ENCODE results near the gene RAB11FIP5.

The RAB11FIP5 gene, protein sequence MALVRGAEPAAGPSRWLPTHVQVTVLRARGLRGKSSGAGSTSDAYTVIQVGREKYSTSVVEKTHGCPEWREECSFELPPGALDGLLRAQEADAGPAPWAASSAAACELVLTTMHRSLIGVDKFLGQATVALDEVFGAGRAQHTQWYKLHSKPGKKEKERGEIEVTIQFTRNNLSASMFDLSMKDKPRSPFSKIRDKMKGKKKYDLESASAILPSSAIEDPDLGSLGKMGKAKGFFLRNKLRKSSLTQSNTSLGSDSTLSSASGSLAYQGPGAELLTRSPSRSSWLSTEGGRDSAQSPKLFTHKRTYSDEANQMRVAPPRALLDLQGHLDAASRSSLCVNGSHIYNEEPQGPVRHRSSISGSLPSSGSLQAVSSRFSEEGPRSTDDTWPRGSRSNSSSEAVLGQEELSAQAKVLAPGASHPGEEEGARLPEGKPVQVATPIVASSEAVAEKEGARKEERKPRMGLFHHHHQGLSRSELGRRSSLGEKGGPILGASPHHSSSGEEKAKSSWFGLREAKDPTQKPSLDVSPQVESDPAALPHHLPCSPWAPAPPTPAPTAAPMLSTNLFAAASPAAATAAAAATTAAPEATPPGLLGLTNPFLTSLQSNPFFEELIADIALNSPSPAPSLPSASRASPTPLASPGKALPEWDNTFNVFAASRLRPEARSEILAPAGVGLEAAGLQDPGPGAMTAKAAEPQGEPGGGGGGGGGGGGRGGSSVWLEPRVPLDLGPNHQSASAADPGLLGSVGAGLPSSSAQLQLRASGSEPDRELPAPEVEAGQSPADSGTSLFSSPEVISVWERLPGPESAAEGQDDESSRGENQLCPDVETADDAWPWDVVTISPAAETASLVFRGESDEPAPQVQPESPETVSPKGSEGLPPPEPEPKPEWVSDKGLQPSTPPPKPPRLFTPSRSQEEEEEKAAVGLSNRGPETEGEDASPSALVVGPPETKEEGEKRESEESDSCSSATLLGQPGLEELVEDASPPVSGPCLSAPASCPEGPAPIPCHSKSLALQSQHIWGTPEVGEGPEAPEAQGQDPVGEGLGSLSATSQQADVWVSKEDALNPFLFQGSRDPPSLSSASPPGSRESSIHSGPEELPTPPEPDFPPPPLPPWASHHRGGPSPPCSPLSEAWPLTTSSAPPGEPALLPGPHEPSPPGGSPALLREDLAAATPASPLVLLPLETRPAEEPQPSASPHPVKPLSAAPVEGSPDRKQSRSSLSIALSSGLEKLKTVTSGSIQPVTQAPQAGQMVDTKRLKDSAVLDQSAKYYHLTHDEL (N-terminal part only)

DNA sequence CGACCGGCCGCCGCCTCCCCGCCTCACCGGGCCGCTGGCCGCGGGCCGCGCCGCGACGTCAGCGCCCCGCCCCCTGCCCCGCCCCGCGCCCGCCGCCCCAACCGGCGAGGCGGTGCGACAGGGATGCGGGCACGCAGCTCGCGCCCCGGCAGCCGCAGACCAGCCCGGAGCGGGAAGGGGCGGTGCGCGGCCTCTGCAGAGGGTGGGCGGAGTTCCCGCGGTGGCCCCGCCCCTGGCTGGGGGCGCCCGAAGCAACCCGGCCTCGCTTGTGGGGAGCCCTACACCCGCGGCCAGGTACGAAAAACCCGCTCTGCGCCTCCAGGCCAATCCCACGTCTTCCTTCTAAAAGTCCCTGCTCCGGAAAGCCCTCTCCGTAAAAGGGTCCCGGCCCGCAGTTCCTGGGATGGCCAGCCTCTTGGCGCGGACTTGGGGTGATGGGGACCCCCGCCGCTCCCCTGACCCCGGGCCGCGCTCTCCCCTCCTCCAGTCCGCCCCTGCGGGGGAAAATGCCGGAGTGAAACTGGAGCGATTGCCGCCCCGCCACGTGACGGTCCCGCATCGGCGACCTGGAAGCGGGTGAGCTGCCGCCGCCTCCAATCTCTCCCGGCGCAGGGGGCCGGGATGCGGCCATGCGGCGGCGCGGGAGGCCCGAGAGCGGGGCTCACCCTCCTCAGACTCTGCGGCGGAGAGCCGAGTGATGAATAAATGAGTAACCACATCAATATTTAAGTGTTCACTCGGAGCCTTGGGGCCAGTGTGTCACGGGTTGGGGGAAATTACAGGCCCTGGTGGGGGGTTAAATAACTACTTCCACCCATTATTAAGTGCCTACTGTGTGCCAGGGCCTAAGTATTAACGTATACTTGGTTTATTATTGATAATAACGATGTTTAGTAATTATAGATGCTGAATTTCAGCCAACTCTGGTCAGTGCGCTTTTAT lies at the start of gene RAB11FIP5:
Gene RAB11FIP5, minus strand, starts transcription at position 36 of the 942 bp plus-strand sequence. CDS start 171 bp downstream, outside the sequence.
- Histone ChIP-seq H3K9me3 (ENCODE audit: insufficient read depth, low read depth, low read length) (no peaks in the 10 kb centered on the region; the same call in 1 of the 2 replicates), H3K9ac (ENCODE audit: low read depth, low read length) (peak within 1 kb of the TSS; percentile 65; the same call in 1 of the 2 replicates), H3K27ac (ENCODE audit: low read length) (no peak within 1 kb of the TSS), H3K4me1 (ENCODE audit: insufficient read depth, low read length) (peaks cover 17% of the 10 kb centered on the region), H3K36me3 (ENCODE audit: insufficient read depth, low read depth, low read length) (no peaks in the 10 kb centered on the region), H3K4me3 (ENCODE audit: low read length) (peak within 1 kb of the TSS; percentile 88), H3K27me3 (ENCODE audit: insufficient read depth, low read length) (peaks cover 58% of the 10 kb centered on the region)

DNA sequence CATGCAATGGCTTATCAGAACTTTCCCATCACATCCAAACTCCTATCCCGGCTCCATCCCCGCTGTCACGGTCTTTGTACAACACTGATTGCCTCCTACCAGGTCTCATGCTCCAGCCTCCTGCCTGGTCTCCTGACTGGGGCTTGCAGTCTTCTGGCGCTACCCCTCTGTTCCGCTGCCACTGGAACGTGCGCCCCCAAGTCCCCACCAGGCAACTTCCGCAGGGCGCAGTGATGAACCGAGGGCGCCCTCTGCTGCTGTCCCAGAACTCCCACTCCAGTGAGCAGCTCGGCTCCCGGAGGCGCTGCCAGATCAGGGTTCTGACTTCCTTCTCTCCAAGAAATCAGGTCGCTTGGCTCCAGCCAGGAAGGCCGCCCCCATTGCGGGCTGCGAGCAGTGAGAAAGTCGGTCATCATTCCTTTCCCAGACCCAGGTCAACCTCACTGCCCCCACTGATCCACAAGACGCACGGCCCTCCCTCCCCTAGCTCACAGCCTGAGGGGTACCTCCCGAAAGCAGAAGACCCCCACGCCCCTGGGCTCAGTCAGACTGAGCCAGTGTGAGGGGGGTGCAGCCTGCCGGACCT lies 43.9 kb upstream of the RAB11FIP5 start:
- H3K36me3 ChIP-seq (ENCODE audit: insufficient read depth, low read depth, low read length) = no peaks in the 10 kb centered on the region
- no peak overlapping the region for H3K9ac ChIP-seq (ENCODE audit: low read depth, low read length)
- H3K4me1 ChIP-seq (ENCODE audit: insufficient read depth, low read length) = no peaks in the 10 kb centered on the region
- no peaks in the 10 kb centered on the region for H3K9me3 ChIP-seq (ENCODE audit: insufficient read depth, low read depth, low read length)
- no peak overlapping the region for H3K27ac ChIP-seq (ENCODE audit: low read length)
- peak overlapping the region; percentile 44; the same call in 1 of the 2 replicates for H3K4me3 ChIP-seq (ENCODE audit: low read length)
- H3K27me3 ChIP-seq (ENCODE audit: insufficient read depth, low read length) = peaks cover 22% of the 10 kb centered on the region

DNA sequence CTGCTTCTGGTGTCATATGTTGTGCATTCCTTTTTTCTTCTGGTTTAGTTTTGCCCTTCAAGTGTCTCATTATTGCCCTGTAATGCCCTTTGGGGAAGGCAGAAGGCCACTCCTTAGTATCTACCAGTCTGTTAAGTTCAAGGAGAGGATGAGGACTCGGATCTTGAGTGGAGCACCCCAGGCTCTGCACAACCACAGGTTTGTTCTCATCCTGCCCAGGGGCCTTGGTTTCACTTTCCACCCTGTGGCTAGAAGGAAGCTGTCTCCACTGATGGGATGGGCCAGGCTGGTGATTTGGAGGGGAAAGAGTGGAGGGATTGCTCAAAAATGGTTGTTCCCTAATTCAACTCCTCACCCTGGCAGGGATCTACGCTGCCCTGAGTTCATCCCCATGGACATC lies 30.2 kb upstream of the RAB11FIP5 start:
- no peak overlapping the region for H3K27ac ChIP-seq (ENCODE audit: low read length)
- H3K9ac ChIP-seq (ENCODE audit: low read depth, low read length) = no peak overlapping the region
- no peaks in the 10 kb centered on the region for H3K27me3 ChIP-seq (ENCODE audit: insufficient read depth, low read length)
- H3K36me3 ChIP-seq (ENCODE audit: insufficient read depth, low read depth, low read length) = no peaks in the 10 kb centered on the region
- no peak overlapping the region for H3K4me3 ChIP-seq (ENCODE audit: low read length)
- no peaks in the 10 kb centered on the region for H3K4me1 ChIP-seq (ENCODE audit: insufficient read depth, low read length)
- no peaks in the 10 kb centered on the region for H3K9me3 ChIP-seq (ENCODE audit: insufficient read depth, low read depth, low read length)

DNA sequence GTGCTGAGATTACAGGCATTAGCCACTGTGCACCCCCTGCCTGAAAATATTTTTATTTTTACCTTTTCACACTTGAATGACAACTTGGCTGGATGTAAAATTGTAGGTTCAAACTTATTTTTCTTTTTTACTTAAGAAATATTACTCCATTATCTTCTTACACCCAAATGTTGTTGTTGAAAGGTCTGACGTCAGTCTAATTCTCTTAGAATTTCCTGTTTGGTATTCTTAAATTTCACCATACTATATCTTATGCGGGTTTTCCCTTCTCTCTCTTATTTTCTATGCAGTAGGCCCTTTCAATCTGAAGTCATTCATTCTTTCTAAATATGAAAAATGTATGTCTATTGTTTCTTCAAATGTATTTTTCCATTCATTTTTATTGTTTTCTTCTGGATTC lies 29.1 kb upstream of the RAB11FIP5 start:
- Histone ChIP-seq H3K27ac (ENCODE audit: low read length) (no peak overlapping the region), H3K9me3 (ENCODE audit: insufficient read depth, low read depth, low read length) (no peaks in the 10 kb centered on the region), H3K9ac (ENCODE audit: low read depth, low read length) (no peak overlapping the region), H3K36me3 (ENCODE audit: insufficient read depth, low read depth, low read length) (no peaks in the 10 kb centered on the region), H3K4me3 (ENCODE audit: low read length) (no peak overlapping the region), H3K27me3 (ENCODE audit: insufficient read depth, low read length) (no peaks in the 10 kb centered on the region), H3K4me1 (ENCODE audit: insufficient read depth, low read length) (no peaks in the 10 kb centered on the region)

DNA sequence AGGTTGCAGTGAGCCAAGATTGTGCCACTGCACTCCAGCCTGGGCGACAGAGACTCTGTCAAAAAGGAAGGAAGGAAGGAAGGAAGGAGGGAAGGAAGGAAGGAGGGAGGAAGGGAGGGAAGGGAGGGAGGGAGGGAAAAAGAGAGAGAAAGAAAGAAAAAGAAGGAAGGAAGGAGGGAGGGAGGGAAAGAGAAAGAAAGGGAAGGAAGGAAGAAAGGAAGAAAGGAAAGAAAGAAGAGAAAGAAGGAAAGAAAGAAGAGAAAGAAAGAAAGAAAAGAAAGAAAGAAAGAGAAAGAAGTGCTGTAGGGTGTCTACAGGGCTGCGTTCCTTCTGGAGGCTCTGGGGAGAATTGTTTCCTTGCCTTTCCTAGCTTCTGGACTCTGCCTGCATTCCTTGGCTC lies 22.5 kb upstream of the RAB11FIP5 start:
- H3K9ac ChIP-seq (ENCODE audit: low read depth, low read length) = no peak overlapping the region
- no peaks in the 10 kb centered on the region for H3K36me3 ChIP-seq (ENCODE audit: insufficient read depth, low read depth, low read length)
- H3K4me3 ChIP-seq (ENCODE audit: low read length) = no peak overlapping the region
- no peaks in the 10 kb centered on the region for H3K27me3 ChIP-seq (ENCODE audit: insufficient read depth, low read length)
- no peaks in the 10 kb centered on the region for H3K4me1 ChIP-seq (ENCODE audit: insufficient read depth, low read length)
- no peaks in the 10 kb centered on the region for H3K9me3 ChIP-seq (ENCODE audit: insufficient read depth, low read depth, low read length)
- H3K27ac ChIP-seq (ENCODE audit: low read length) = no peak overlapping the region

DNA sequence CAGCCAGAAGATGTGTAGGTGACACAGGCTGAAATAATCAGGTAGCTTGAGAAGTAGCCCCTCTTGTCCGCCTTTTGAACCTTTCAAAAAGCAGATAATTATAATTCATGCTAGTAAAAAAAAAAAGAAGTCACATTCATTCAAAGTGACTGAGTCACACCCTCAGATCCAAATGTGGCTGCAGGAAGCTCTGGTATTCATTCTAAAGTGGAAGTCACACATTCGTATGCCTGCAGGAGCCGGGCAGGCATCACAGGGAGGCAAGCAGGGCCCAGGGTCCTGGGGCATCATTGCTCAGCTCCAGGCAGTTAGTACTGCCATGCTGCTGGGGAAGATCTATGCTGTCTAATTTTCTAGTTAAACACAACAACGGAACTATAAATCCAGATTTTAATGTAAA lies 21.7 kb upstream of the RAB11FIP5 start:
- Histone ChIP-seq H3K9ac (ENCODE audit: low read depth, low read length) (no peak overlapping the region), H3K4me3 (ENCODE audit: low read length) (no peak overlapping the region), H3K36me3 (ENCODE audit: insufficient read depth, low read depth, low read length) (no peaks in the 10 kb centered on the region), H3K27ac (ENCODE audit: low read length) (no peak overlapping the region), H3K9me3 (ENCODE audit: insufficient read depth, low read depth, low read length) (no peaks in the 10 kb centered on the region), H3K4me1 (ENCODE audit: insufficient read depth, low read length) (no peaks in the 10 kb centered on the region), H3K27me3 (ENCODE audit: insufficient read depth, low read length) (no peaks in the 10 kb centered on the region)

DNA sequence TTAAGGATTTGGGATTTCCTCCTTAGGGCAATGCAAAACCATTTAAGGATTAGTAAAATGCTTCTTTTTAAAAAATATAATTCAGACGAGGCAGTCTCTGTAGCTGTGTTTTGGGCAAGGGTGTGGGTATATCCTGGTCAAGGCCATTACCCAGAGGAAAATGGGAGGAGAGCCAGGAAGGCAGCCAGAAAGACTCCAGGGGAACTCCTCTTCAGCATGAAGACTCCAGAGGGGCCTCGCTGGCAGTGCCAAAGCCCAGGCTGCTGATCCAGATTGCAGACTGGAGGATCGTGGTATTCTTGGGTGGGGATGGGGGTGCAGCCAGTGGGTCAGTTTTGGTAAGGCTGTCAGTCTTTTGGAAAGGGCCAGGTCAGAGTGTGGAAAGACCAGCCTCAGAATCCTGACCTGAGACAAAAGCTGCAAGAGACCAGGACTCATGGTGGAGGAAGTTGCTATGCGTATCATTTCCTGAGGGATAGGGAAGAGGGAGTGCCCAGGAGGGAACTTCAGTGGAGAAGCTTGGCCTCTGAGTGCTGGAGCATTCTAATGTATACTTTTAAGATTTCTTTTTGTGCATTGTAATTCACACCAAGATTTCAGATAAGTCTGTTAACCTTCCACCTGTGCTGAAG lies 20.9 kb upstream of the RAB11FIP5 start:
- Histone ChIP-seq H3K9me3 (ENCODE audit: insufficient read depth, low read depth, low read length) (no peaks in the 10 kb centered on the region), H3K27ac (ENCODE audit: low read length) (no peak overlapping the region), H3K4me1 (ENCODE audit: insufficient read depth, low read length) (no peaks in the 10 kb centered on the region), H3K36me3 (ENCODE audit: insufficient read depth, low read depth, low read length) (no peaks in the 10 kb centered on the region), H3K27me3 (ENCODE audit: insufficient read depth, low read length) (no peaks in the 10 kb centered on the region), H3K9ac (ENCODE audit: low read depth, low read length) (no peak overlapping the region), H3K4me3 (ENCODE audit: low read length) (no peak overlapping the region)

DNA sequence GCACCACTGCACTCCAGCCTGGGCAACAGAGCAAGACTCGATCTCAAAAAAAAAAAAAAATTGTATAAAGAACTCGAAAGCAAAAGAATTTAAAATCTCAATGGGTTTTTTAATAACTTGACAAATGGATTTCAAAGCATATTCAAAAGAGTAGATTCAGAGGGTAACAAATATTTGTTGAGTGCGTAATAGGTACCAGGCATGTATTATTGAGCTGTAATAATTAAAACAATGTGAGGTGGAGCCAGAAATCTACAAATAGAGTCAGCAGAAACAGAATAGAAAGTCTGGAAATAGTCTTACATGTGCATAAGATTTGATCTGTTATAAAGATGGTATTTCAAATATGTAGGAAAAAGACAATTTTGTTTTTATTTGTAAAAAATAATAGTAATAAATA lies 19.1 kb upstream of the RAB11FIP5 start:
- no peaks in the 10 kb centered on the region for H3K36me3 ChIP-seq (ENCODE audit: insufficient read depth, low read depth, low read length)
- no peak overlapping the region for H3K27ac ChIP-seq (ENCODE audit: low read length)
- no peak overlapping the region for H3K4me3 ChIP-seq (ENCODE audit: low read length)
- no peak overlapping the region for H3K9ac ChIP-seq (ENCODE audit: low read depth, low read length)
- H3K4me1 ChIP-seq (ENCODE audit: insufficient read depth, low read length) = no peaks in the 10 kb centered on the region
- no peaks in the 10 kb centered on the region for H3K9me3 ChIP-seq (ENCODE audit: insufficient read depth, low read depth, low read length)
- H3K27me3 ChIP-seq (ENCODE audit: insufficient read depth, low read length) = no peaks in the 10 kb centered on the region

DNA sequence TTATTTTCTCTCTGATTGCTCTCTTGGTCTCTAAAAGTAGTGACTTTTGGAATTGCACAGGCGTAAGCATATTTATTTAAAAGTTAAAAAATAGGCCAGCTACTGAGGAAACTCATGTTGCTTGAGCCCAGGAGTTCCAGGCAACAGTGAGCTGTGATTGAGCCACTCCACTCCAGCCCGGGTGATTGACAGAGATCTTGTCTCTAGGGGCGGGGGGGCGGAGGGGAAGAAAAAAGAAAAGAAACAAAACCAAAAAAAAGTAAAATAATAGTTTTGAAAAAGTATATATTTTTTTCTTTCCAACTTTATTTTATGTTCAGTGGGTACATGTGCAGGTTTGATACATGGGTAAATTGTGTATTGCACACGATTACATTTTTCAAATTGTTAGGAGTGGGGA lies 18.0 kb upstream of the RAB11FIP5 start:
- H3K9ac ChIP-seq (ENCODE audit: low read depth, low read length) = no peak overlapping the region
- H3K36me3 ChIP-seq (ENCODE audit: insufficient read depth, low read depth, low read length) = no peaks in the 10 kb centered on the region
- H3K9me3 ChIP-seq (ENCODE audit: insufficient read depth, low read depth, low read length) = no peaks in the 10 kb centered on the region
- H3K27ac ChIP-seq (ENCODE audit: low read length) = no peak overlapping the region
- H3K27me3 ChIP-seq (ENCODE audit: insufficient read depth, low read length) = no peaks in the 10 kb centered on the region
- H3K4me3 ChIP-seq (ENCODE audit: low read length) = no peak overlapping the region
- no peaks in the 10 kb centered on the region for H3K4me1 ChIP-seq (ENCODE audit: insufficient read depth, low read length)

DNA sequence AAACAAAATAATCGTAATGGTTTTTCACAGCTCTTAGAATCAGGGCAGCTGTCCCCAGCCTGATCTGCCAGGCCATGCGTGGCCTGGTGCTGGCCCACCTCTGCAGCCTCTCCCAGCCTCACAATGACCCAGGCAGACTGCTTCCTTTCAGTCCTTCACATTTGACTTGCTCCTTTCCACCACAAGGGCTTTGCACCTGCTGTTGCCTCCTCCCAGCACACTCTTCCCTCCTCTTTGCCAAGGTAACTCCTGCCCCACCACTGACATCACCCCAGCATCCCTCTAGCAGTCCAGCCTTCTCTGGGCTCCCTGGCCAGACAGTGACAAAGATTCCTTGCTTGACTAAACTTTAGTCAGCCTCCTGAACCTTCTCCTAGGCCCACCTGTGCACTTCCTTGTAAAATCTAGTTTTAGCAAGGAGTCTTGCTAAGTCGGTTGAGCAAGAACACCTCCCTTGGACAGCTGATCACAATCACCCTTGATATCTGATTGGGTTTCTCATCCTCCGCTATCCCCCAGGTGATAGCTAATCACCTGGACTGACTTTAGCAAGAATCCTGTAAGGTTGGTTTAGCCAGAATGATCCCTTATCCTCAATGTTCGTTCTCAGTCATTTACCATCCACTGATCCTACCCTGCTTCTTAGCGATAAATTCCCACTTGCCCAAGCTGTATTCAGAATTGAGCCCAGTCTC lies 16.2 kb upstream of the RAB11FIP5 start:
- H3K4me1 ChIP-seq (ENCODE audit: insufficient read depth, low read length) = no peaks in the 10 kb centered on the region
- no peak overlapping the region for H3K27ac ChIP-seq (ENCODE audit: low read length)
- no peak overlapping the region for H3K4me3 ChIP-seq (ENCODE audit: low read length)
- no peak overlapping the region for H3K9ac ChIP-seq (ENCODE audit: low read depth, low read length)
- H3K27me3 ChIP-seq (ENCODE audit: insufficient read depth, low read length) = no peaks in the 10 kb centered on the region
- H3K36me3 ChIP-seq (ENCODE audit: insufficient read depth, low read depth, low read length) = no peaks in the 10 kb centered on the region
- no peaks in the 10 kb centered on the region for H3K9me3 ChIP-seq (ENCODE audit: insufficient read depth, low read depth, low read length)
